ENCODE results near the gene PRDM10. TPM values are rescaled to one million over a fixed set of nuclear protein-coding genes. Genes with fewer than 3 reads are reported as not detected.

Gene PRDM10
- total RNA-seq, 4 donors from 2014 or later = 7.8 to 18.6 (median 9.7) TPM

GRCh38 chr11:129918361-129918760 lies 84.3 kb downstream of the PRDM10 start:
- Histone ChIP-seq H3K36me3 (peaks cover 10 to 21% of the 10 kb centered on the region in 2 donors), H3K4me1 (no peaks in the 10 kb centered on the region), H3K27ac (no peak overlapping the region), H3K9me3 (no peaks in the 10 kb centered on the region), H3K4me3 (replicated peaks in 1 of 3) (no peak overlapping the region), H3K27me3 (no peaks in the 10 kb centered on the region)
- intact Hi-C loops (cut with DNase I) = no loop called here
- TF ChIP-seq POLR2A (IDR thresholded peaks at IDR 0.05) (no peak), CTCF (IDR thresholded peaks at IDR 0.05) (no peak)
- WGBS, 2 donors = 95 to 97% methylated on average over 22 of the region's 22 CpGs
- no peak for DNase-seq

GRCh38 chr11:129917231-129917630 lies 85.4 kb downstream of the PRDM10 start:
- Histone ChIP-seq H3K4me3 (replicated peaks in 1 of 3) (no peak overlapping the region), H3K4me1 (no peaks in the 10 kb centered on the region), H3K27ac (no peak overlapping the region), H3K9me3 (no peaks in the 10 kb centered on the region), H3K27me3 (no peaks in the 10 kb centered on the region), H3K36me3 (peaks cover 10 to 21% of the 10 kb centered on the region in 2 donors)
- TF ChIP-seq CTCF (IDR thresholded peaks at IDR 0.05) (no peak), POLR2A (IDR thresholded peaks at IDR 0.05) (no peak)
- DNase-seq = no peak
- 93 to 94% methylated on average over 2 of the region's 2 CpGs for WGBS, 2 donors
- intact Hi-C loops (cut with DNase I) = no loop called here

GRCh38 chr11:129911298-129911697 lies 91.3 kb downstream of the PRDM10 start:
- intact Hi-C loops (cut with DNase I) = no loop called here
- Histone ChIP-seq H3K36me3 (peaks cover 10 to 25% of the 10 kb centered on the region in 2 donors), H3K4me1 (no peaks in the 10 kb centered on the region), H3K4me3 (replicated peaks in 1 of 3) (no peak overlapping the region), H3K27me3 (no peaks in the 10 kb centered on the region), H3K27ac (no peak overlapping the region), H3K9me3 (no peaks in the 10 kb centered on the region)
- no peak for DNase-seq
- TF ChIP-seq CTCF (IDR thresholded peaks at IDR 0.05) (no peak), POLR2A (IDR thresholded peaks at IDR 0.05) (no peak)
- 65 to 68% methylated on average over 3 of the region's 3 CpGs for WGBS, 2 donors

GRCh38 chr11:129910360-129910759 lies 92.3 kb downstream of the PRDM10 start:
- intact Hi-C loops (cut with DNase I) = no loop called here
- Histone ChIP-seq H3K4me3 (replicated peaks in 1 of 3) (no peak overlapping the region), H3K27me3 (no peaks in the 10 kb centered on the region), H3K4me1 (no peaks in the 10 kb centered on the region), H3K36me3 (peaks cover 10 to 16% of the 10 kb centered on the region in 2 donors), H3K9me3 (no peaks in the 10 kb centered on the region), H3K27ac (no peak overlapping the region)
- TF ChIP-seq CTCF (IDR thresholded peaks at IDR 0.05) (no peak), POLR2A (IDR thresholded peaks at IDR 0.05) (no peak)
- DNase-seq = no peak
- 84 to 90% methylated on average over 7 of the region's 7 CpGs for WGBS, 2 donors

- H3K9me3 ChIP-seq = no peaks in the 10 kb centered on the region
- H3K36me3 ChIP-seq = peaks cover 6 to 7% of the 10 kb centered on the region in 2 donors
- intact Hi-C loops (cut with DNase I) = no loop called here
- H3K27ac ChIP-seq = no peak overlapping the region
- TF ChIP-seq CTCF (IDR thresholded peaks at IDR 0.05) = no peak
- no peak for TF ChIP-seq POLR2A (IDR thresholded peaks at IDR 0.05)
- no peaks in the 10 kb centered on the region for H3K27me3 ChIP-seq
- no peak for DNase-seq
- no peak overlapping the region for H3K4me3 ChIP-seq (replicated peaks in 1 of 3)
- H3K4me1 ChIP-seq = no peaks in the 10 kb centered on the region
- 94 to 95% methylated on average over 8 of the region's 8 CpGs for WGBS, 2 donors
Measured at GRCh38 chr11:129905402-129905801, 97.2 kb downstream of the PRDM10 start.
